G401 (cell line): ENCODE results near the gene PRKN. TPM values are rescaled to one million over a fixed set of nuclear protein-coding genes. Genes with fewer than 3 reads are reported as not detected.
A peak's percentile ranks its signal among the peaks of the same experiment; 100 is the strongest.

Source experiments
- DNase-seq: peaks from one replicate; pipeline ENCODE4 v3.0.0-alpha.2; 2015; ENCODE audit warnings: low spot score
- in situ Hi-C: cut with HindIII; loops from 2 replicates; pipeline ENCODE4 v1.10.0; 2016; ENCODE audit warnings: low sequenced_read_pairs, mixed read lengths
- total RNA-seq: library from RNA; depleted of rRNA; stranded (reverse); fragments of >200 nt; shearing (Covaris generic); gene quantifications from 2 replicates; pipeline ENCODE4 v1.2.3, GENCODE V29; 2014

The PRKN gene
- total RNA-seq, 1 experiment from 2014 or later: 1.1 TPM

DNA sequence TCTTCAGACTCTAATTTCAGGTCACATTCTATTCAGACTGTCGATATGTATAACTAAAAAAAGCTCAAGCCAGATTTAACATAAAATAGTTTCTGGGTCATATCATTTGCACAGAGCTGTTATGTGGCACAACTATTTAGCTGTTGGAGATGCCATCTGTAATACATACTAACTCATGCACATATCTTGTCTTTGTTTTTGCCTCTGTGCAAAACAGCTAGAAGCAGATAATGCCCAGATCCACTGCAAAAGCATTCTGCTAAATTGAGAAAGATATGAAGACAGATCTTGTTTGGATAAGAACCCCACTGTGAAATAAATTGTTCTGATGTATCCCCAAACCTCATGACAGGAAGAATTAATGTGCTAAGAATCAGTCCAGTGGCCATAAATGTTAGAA, 930.9 kb downstream of the PRKN start:
- peak; percentile 9 for DNase-seq
- in situ Hi-C loops: no loop called here

DNA sequence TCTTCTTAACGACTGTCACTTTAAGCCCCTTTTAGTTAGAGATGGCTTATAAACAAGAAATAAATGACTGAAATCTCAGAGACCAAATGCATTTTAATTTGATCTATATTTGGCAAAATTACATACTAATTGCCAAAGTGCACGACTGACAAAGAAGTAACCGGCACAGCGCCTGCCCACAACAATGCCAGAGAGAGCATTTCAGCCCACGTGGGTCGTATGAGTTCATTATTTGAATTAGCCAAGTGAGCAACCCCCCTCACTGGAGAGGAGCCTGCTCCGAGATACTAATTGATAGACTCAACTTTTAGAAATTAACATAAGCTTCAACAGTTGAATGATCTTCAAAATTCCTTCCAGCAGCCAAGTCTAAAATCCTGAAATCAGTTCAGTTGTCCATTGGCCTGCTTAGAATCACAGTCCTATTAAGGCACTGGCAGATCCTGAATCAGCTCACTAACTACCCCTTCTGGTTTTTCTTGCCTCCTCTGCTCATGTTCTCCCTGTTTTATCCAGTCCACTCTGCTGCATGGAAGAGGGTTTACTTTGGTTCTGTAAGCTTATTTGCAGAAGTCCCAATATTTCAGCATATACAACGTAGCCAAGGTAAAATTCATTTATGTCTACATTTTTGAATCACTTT, 934.6 kb downstream of the PRKN start:
- in situ Hi-C loops: no loop called here
- DNase-seq: no peak

DNA sequence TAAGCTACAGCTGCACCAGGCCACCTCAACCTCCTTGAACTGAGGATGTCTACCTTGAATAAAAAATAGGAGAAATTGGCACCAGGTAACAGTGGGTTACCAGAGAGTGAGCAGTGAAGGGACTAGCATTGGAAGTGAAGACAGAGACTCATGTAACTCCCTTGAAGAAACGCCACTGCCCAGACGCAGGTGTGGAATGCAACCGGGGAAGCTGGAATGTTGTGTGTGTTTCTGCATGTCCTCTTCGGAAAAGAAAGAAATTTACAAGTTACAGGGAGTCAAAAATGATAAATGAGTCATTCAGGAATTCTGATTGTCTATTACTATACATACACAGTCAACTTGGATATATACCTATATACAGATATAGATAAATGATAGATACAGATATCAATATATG, 939.0 kb downstream of the PRKN start:
- no peak for DNase-seq
- in situ Hi-C loops: no loop called here

- DNase-seq: no peak
- in situ Hi-C loops: no loop called here
Observed at GRCh38 chr6:161772176-161772575, 955.4 kb downstream of the PRKN start.

GRCh38 chr6:161761966-161762365, 965.6 kb downstream of the PRKN start:
- in situ Hi-C loops: no loop called here
- no peak for DNase-seq

GRCh38 chr6:161755080-161755479, 972.5 kb downstream of the PRKN start:
- DNase-seq: no peak
- in situ Hi-C loops: no loop called here

- in situ Hi-C loops: no loop called here
- DNase-seq: no peak
Observed at GRCh38 chr6:161750686-161751085, 976.9 kb downstream of the PRKN start.

GRCh38 chr6:161749576-161749975, 978.0 kb downstream of the PRKN start:
- in situ Hi-C loops: no loop called here
- no peak for DNase-seq

GRCh38 chr6:161748535-161749416, 978.8 kb downstream of the PRKN start:
- peak; percentile 6 for DNase-seq
- in situ Hi-C loops: no loop called here

DNA sequence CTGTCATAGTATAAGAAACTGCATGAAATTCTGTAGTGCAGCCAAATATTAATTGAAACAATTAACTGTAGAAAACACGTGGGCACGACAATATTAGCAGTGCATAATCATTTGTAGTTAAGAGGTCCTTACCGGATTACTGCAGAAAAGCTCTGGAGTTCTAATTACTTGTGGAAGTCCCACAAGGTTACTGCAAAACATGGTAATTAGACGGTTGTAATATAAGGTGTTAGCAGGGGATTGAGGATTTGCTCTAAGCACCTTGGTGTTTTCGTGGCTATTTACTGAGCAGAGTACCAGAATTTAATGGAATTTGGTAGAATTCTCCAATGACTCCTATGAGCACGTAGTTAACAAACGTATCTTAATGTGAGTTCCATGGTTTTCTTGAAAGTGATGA, 980.1 kb downstream of the PRKN start:
- no peak for DNase-seq

GRCh38 chr6:161745594-161746141, 981.9 kb downstream of the PRKN start:
- no peak for DNase-seq
- in situ Hi-C loops: no loop called here

More for the DNA sequence above, 980.1 kb downstream of the PRKN start:
- in situ Hi-C loops: no loop called here

- in situ Hi-C loops: no loop called here
- DNase-seq: no peak
Observed at GRCh38 chr6:161745128-161745527, 982.4 kb downstream of the PRKN start.

DNA sequence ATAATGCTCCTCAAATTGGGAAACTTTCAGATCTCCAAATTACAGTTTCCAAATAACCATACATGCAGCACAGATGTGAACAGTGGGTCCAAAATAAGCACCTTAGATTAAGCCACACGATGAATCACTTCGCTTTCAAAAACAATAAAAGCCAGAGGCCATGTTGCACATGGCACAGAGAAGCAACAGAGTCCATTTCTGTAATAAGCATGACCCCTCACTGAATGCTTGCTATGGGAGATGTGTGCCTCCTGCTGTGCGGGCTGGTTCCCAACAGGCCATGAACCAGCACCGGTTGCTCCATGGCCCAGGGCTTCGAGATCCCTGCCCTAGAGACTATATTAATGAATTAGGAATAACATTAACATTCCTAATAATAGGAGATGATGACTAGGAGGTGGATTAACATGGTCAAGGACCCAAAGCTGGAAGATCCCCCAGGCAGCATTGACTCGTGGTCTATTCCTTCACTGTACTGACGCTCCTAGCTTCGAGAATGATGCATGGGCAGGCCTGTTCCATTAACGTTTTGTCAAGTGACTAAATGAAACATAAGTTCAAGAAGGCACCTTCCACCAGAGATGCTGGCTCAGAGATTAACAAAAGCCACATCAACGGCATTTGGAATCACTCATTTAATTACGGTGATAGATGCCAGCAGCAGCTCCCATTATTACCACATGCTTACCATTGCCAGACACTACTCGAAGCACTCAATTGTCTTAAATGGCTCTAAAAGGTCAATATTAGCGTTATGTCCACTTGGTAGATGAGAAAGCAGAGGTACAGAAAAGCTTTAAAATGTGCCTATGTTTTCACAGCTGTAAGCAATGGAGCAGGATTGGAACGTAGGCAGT, 983.1 kb downstream of the PRKN start:
- DNase-seq: no peak
- in situ Hi-C loops: no loop called here

DNA sequence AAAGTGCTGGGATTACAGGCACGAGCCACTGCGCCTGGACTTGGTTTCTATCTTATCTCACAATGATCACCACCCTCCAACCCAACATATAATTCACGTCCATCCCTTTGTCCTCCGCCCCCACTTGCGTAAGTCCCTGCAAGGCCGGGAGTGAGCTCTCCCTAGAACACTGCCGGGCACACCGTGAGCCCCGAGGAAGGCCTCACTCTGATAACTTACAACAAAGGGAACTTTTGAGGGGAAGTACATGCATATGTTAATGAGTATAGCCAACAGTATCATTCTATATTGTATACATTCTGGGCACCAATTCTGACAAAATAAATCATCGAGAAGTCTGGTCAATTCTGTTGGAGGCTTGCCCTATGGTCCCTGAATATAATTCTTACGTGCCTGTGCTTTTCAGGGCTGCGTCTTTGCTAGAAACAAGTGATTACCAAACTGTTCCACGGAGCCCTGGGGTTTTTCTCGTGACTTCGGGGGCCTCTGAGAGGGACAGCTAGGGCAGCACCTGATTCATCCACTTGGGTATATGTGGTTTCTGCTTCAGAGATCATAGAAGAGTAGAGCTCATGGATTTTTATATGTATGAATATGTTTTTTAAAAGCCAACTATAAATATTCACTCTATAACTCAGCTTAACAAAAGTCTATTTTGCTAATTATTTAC, 983.9 kb downstream of the PRKN start:
- DNase-seq: no peak
- in situ Hi-C loops: no loop called here

GRCh38 chr6:161740486-161740885, 987.1 kb downstream of the PRKN start:
- in situ Hi-C loops: no loop called here
- no peak for DNase-seq

DNA sequence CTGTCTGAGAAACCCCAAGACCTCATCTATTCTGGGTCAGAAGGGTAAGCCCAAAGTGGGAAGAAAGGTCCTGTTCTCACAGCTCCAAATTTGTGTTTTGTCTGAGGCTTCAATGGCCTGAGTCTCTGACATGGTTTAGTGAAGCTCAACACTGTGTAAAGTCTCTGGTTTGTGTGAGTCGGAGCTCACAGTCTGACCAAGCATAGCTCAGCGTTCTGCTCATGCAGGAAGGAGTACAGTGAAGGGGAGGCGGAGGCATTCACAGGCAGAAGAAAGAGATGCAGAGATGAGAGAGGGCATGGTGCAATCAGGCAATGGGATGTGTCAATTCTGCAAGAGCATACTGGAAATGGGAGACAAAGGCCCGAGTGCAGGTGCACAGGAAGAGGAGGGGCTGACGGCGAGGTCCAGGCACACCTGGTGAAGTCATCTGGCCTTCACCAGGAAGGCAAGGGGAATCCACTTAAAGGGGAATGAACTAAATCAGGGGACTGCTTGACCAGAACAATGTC, 990.7 kb downstream of the PRKN start:
- in situ Hi-C loops: no loop called here
- no peak for DNase-seq

- in situ Hi-C loops: no loop called here
- DNase-seq: no peak
Observed at GRCh38 chr6:161736326-161736725, 991.2 kb downstream of the PRKN start.

DNA sequence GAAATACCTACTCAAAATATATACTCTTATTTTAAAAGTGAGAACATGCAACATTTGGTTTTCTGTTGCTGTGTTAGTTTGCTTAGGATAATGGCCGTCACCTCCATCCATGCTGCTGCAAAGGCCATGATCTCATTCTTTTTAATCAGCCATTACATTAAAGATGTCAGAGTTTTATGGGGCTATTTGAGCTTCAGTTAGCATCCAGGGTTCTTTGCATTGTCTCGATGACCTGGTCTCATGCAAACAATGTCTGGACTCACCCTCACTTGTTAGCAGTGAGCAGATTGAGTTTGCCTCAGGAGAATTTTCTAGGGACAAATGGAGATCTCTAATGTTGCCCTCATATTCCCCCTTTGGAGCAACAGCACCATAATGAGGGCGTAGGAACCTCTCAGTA, 995.0 kb downstream of the PRKN start:
- DNase-seq: no peak
- in situ Hi-C loops: no loop called here
